ENCODE measurements around the gene SLC29A2.

The SLC29A2 gene

GRCh38 chr11:66414120-66414934 is 42.8 kb upstream of the SLC29A2 start:
- DNase-seq (ENCODE audit: low spot score), result no peak
- WGBS, 2 donors (ENCODE audit: extremely low coverage in 2 of 2, insufficient read length in 2 of 2, insufficient replicate concordance in 1 of 2), result no CpG with 5 or more reads among the region's 12 CpGs

GRCh38 chr11:66413167-66413566 is 41.6 kb upstream of the SLC29A2 start:
- no peak overlapping the region for H3K18ac ChIP-seq (ENCODE audit: low read length)
- no peak overlapping the region for H3K4me3 ChIP-seq (ENCODE audit: low read length in 2 of 2)

More at GRCh38 chr11:66414120-66414934, 42.8 kb upstream of the SLC29A2 start:
- Histone ChIP-seq H3K27ac (replicated peaks; ENCODE audit: low read length) (no peak overlapping the region), H3K9me3 (replicated peaks in 1 of 2; ENCODE audit: control insufficient read depth in 2 of 2, insufficient read depth in 1 of 2, low read depth in 1 of 2, low read length in 2 of 2) (no peaks in the 10 kb centered on the region), H2AFZ (ENCODE audit: low read length) (no peak overlapping the region), H3K79me1 (ENCODE audit: low read depth, low read length) (no peaks in the 10 kb centered on the region), H3K4me1 (ENCODE audit: control insufficient read depth in 2 of 2, insufficient read depth in 1 of 2, low read depth in 1 of 2, low read length in 2 of 2) (peaks cover 10 to 29% of the 10 kb centered on the region in 2 donors), H2BK120ac (ENCODE audit: low read depth, low read length) (no peak overlapping the region), H3K27me3 (ENCODE audit: control insufficient read depth in 3 of 3, insufficient read depth in 3 of 3, low read depth in 1 of 3, low read length in 3 of 3) (peaks cover 0 to 6% (median 0%) of the 10 kb centered on the region in 3 experiments), H2BK15ac (ENCODE audit: low read length) (no peak overlapping the region), H4K91ac (ENCODE audit: low read depth, low read length, poor library complexity) (no peak overlapping the region), H3K4me2 (ENCODE audit: insufficient read depth, low read length, poor library complexity, severe bottlenecking) (no peak overlapping the region), H2AK5ac (ENCODE audit: low read depth, low read length) (no peak overlapping the region), H3K18ac (ENCODE audit: low read length) (no peak overlapping the region), H2BK12ac (ENCODE audit: low read length) (no peak overlapping the region), H3K36me3 (replicated peaks in 1 of 2; ENCODE audit: control insufficient read depth in 2 of 2, insufficient read depth in 2 of 2, low read length in 2 of 2) (no peaks in the 10 kb centered on the region), H4K8ac (ENCODE audit: low read depth, low read length) (no peak overlapping the region), H3K23ac (ENCODE audit: low read depth, low read length, poor library complexity) (no peak overlapping the region), H2BK5ac (ENCODE audit: low read length) (no peak overlapping the region), H3K4ac (ENCODE audit: low read length) (no peak overlapping the region), H3K9ac (ENCODE audit: low read depth, low read length, poor library complexity) (no peak overlapping the region), H3K4me3 (ENCODE audit: low read length in 2 of 2) (no peak overlapping the region), H3K14ac (ENCODE audit: low read length) (no peak overlapping the region)

GRCh38 chr11:66412110-66412509 is 40.5 kb upstream of the SLC29A2 start:
- H3K4me2 ChIP-seq (ENCODE audit: insufficient read depth, low read length, poor library complexity, severe bottlenecking), result no peak overlapping the region
- no peaks in the 10 kb centered on the region for H3K9me3 ChIP-seq (replicated peaks in 1 of 2; ENCODE audit: control insufficient read depth in 2 of 2, insufficient read depth in 1 of 2, low read depth in 1 of 2, low read length in 2 of 2)
- no peaks in the 10 kb centered on the region for H3K36me3 ChIP-seq (replicated peaks in 1 of 2; ENCODE audit: control insufficient read depth in 2 of 2, insufficient read depth in 2 of 2, low read length in 2 of 2)
- H2BK15ac ChIP-seq (ENCODE audit: low read length), result no peak overlapping the region
- H3K4me1 ChIP-seq (ENCODE audit: control insufficient read depth in 2 of 2, insufficient read depth in 1 of 2, low read depth in 1 of 2, low read length in 2 of 2), result peaks cover 10 to 16% of the 10 kb centered on the region in 2 donors
- no peak overlapping the region for H3K4ac ChIP-seq (ENCODE audit: low read length)
- H2AFZ ChIP-seq (ENCODE audit: low read length), result no peak overlapping the region
- no peak overlapping the region for H3K14ac ChIP-seq (ENCODE audit: low read length)
- H4K8ac ChIP-seq (ENCODE audit: low read depth, low read length), result no peak overlapping the region
- no peaks in the 10 kb centered on the region for H3K79me1 ChIP-seq (ENCODE audit: low read depth, low read length)
- H4K91ac ChIP-seq (ENCODE audit: low read depth, low read length, poor library complexity), result no peak overlapping the region
- H2BK120ac ChIP-seq (ENCODE audit: low read depth, low read length), result no peak overlapping the region
- H3K27me3 ChIP-seq (ENCODE audit: control insufficient read depth in 3 of 3, insufficient read depth in 3 of 3, low read depth in 1 of 3, low read length in 3 of 3), result no peaks in the 10 kb centered on the region
- H3K9ac ChIP-seq (ENCODE audit: low read depth, low read length, poor library complexity), result no peak overlapping the region
- H3K18ac ChIP-seq (ENCODE audit: low read length), result no peak overlapping the region
- no peak overlapping the region for H2AK5ac ChIP-seq (ENCODE audit: low read depth, low read length)
- H2BK12ac ChIP-seq (ENCODE audit: low read length), result no peak overlapping the region
- no CpG with 5 or more reads among the region's 7 CpGs for WGBS, 2 donors (ENCODE audit: extremely low coverage in 2 of 2, insufficient read length in 2 of 2, insufficient replicate concordance in 1 of 2)
- H2BK5ac ChIP-seq (ENCODE audit: low read length), result no peak overlapping the region
- H3K4me3 ChIP-seq (ENCODE audit: low read length in 2 of 2), result no peak overlapping the region
- H3K27ac ChIP-seq (replicated peaks; ENCODE audit: low read length), result no peak overlapping the region
- no peak overlapping the region for H3K23ac ChIP-seq (ENCODE audit: low read depth, low read length, poor library complexity)
- no peak for DNase-seq (ENCODE audit: low spot score)

More at GRCh38 chr11:66413167-66413566, 41.6 kb upstream of the SLC29A2 start:
- Histone ChIP-seq H3K36me3 (replicated peaks in 1 of 2; ENCODE audit: control insufficient read depth in 2 of 2, insufficient read depth in 2 of 2, low read length in 2 of 2) (no peaks in the 10 kb centered on the region), H3K27ac (replicated peaks; ENCODE audit: low read length) (no peak overlapping the region), H4K8ac (ENCODE audit: low read depth, low read length) (no peak overlapping the region), H3K14ac (ENCODE audit: low read length) (no peak overlapping the region), H3K4ac (ENCODE audit: low read length) (no peak overlapping the region), H4K91ac (ENCODE audit: low read depth, low read length, poor library complexity) (no peak overlapping the region), H3K9me3 (replicated peaks in 1 of 2; ENCODE audit: control insufficient read depth in 2 of 2, insufficient read depth in 1 of 2, low read depth in 1 of 2, low read length in 2 of 2) (no peaks in the 10 kb centered on the region), H3K4me2 (ENCODE audit: insufficient read depth, low read length, poor library complexity, severe bottlenecking) (no peak overlapping the region), H2BK120ac (ENCODE audit: low read depth, low read length) (no peak overlapping the region), H3K4me1 (ENCODE audit: control insufficient read depth in 2 of 2, insufficient read depth in 1 of 2, low read depth in 1 of 2, low read length in 2 of 2) (peaks cover 13 to 22% of the 10 kb centered on the region in 2 donors), H3K9ac (ENCODE audit: low read depth, low read length, poor library complexity) (no peak overlapping the region), H2AK5ac (ENCODE audit: low read depth, low read length) (no peak overlapping the region), H3K27me3 (ENCODE audit: control insufficient read depth in 3 of 3, insufficient read depth in 3 of 3, low read depth in 1 of 3, low read length in 3 of 3) (no peaks in the 10 kb centered on the region), H2AFZ (ENCODE audit: low read length) (no peak overlapping the region), H3K79me1 (ENCODE audit: low read depth, low read length) (no peaks in the 10 kb centered on the region), H3K23ac (ENCODE audit: low read depth, low read length, poor library complexity) (no peak overlapping the region), H2BK12ac (ENCODE audit: low read length) (no peak overlapping the region), H2BK15ac (ENCODE audit: low read length) (no peak overlapping the region), H2BK5ac (ENCODE audit: low read length) (no peak overlapping the region)
- no CpG with 5 or more reads among the region's 6 CpGs for WGBS, 2 donors (ENCODE audit: extremely low coverage in 2 of 2, insufficient read length in 2 of 2, insufficient replicate concordance in 1 of 2)
- DNase-seq (ENCODE audit: low spot score), result no peak

GRCh38 chr11:66411323-66411722 is 39.8 kb upstream of the SLC29A2 start:
- no peak overlapping the region for H3K14ac ChIP-seq (ENCODE audit: low read length)
- no peak overlapping the region for H2AFZ ChIP-seq (ENCODE audit: low read length)
- H2AK5ac ChIP-seq (ENCODE audit: low read depth, low read length), result no peak overlapping the region
- no peak overlapping the region for H3K9ac ChIP-seq (ENCODE audit: low read depth, low read length, poor library complexity)
- H3K9me3 ChIP-seq (replicated peaks in 1 of 2; ENCODE audit: control insufficient read depth in 2 of 2, insufficient read depth in 1 of 2, low read depth in 1 of 2, low read length in 2 of 2), result no peaks in the 10 kb centered on the region
- H3K18ac ChIP-seq (ENCODE audit: low read length), result no peak overlapping the region
- no peak overlapping the region for H3K4ac ChIP-seq (ENCODE audit: low read length)
- H3K79me1 ChIP-seq (ENCODE audit: low read depth, low read length), result no peaks in the 10 kb centered on the region
- no peak overlapping the region for H4K8ac ChIP-seq (ENCODE audit: low read depth, low read length)
- WGBS, 2 donors (ENCODE audit: extremely low coverage in 2 of 2, insufficient read length in 2 of 2, insufficient replicate concordance in 1 of 2), result no CpG with 5 or more reads among the region's 4 CpGs
- H2BK5ac ChIP-seq (ENCODE audit: low read length), result no peak overlapping the region
- no peak overlapping the region for H3K27ac ChIP-seq (replicated peaks; ENCODE audit: low read length)
- H3K4me2 ChIP-seq (ENCODE audit: insufficient read depth, low read length, poor library complexity, severe bottlenecking), result no peak overlapping the region
- no peak overlapping the region for H2BK120ac ChIP-seq (ENCODE audit: low read depth, low read length)
- H2BK15ac ChIP-seq (ENCODE audit: low read length), result no peak overlapping the region
- peaks cover 8 to 16% of the 10 kb centered on the region in 2 donors for H3K4me1 ChIP-seq (ENCODE audit: control insufficient read depth in 2 of 2, insufficient read depth in 1 of 2, low read depth in 1 of 2, low read length in 2 of 2)
- H3K23ac ChIP-seq (ENCODE audit: low read depth, low read length, poor library complexity), result no peak overlapping the region
- H3K27me3 ChIP-seq (ENCODE audit: control insufficient read depth in 3 of 3, insufficient read depth in 3 of 3, low read depth in 1 of 3, low read length in 3 of 3), result peaks cover 0 to 1% (median 0%) of the 10 kb centered on the region in 3 experiments
- H4K91ac ChIP-seq (ENCODE audit: low read depth, low read length, poor library complexity), result no peak overlapping the region
- no peaks in the 10 kb centered on the region for H3K36me3 ChIP-seq (replicated peaks in 1 of 2; ENCODE audit: control insufficient read depth in 2 of 2, insufficient read depth in 2 of 2, low read length in 2 of 2)
- no peak for DNase-seq (ENCODE audit: low spot score)
- H3K4me3 ChIP-seq (ENCODE audit: low read length in 2 of 2), result no peak overlapping the region
- H2BK12ac ChIP-seq (ENCODE audit: low read length), result no peak overlapping the region

Measured in neuronal stem cell (in vitro differentiated cells).